ENCODE measurements around the gene NPAS4.
"Not testable (repeated sequence)": the region's sequence is repeated elsewhere in the genome, so short reads cannot be mapped to it uniquely, and the experiment has no call there.

Gene NPAS4

GRCh38 chr11:66418168-66418985, 2.5 kb upstream of the NPAS4 start:
- peak; percentile 94 for DNase-seq

DNA sequence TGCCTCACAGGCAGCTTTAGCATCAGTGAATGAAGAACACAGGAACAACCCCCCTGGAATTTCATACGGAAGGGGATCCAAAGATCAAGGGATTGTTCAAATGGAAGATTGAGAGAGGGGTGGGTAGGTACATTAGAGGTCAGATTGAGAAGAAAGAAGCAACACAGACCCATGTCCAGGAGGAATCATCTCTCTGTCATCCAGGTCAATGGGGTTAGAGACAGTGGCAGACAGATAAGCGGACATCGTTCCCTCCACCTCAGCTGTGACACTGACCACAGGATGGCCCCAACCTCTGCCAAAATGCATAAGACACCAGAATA, 1.9 kb upstream of the NPAS4 start:
- no peak for DNase-seq

DNA sequence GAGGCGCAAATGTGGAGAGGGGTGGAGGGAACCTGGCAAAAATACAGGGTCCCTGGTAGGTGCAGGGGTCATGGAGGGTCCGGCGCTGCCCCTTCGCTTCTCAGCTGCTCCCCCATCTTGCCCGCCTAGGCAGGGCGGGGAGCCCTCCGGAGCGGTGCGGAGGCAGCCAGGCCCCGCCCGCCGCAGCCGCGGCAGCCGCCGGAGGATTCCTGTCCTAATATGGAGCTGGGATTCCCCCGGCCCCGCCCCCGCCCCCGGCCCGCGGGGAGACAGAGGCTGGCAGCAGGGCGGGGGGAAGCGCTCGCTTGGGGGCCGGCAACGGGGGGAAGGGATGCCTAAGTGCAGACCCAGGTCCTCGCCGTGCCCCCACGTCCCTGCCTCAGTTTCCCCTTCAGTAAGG, 1.0 kb upstream of the NPAS4 start:
- no peak for DNase-seq

GRCh38 chr11:66421492-66422205, 814 bp downstream of the NPAS4 start:
- DNase-seq: peak; percentile 79

DNA sequence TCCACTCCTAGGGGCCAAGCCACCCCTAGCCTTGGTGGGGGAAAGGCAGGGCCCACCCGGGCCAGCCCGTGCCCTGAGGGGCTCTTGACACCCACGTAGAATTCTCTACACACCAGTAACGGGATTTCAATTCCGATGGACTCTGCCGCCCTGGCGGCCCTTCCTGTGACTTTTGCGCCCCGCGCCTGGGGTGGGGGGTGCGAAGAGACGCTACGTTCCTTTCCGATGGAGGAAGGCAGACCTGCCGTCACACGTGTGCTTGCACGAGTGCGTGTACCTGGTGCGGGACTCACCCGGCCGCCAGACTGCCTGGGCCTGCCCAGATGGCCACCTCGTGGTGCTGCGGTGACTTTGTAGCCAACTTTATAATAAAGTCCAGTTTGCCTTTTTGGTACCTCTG, 5.5 kb downstream of the NPAS4 start:
- no peak for DNase-seq

DNA sequence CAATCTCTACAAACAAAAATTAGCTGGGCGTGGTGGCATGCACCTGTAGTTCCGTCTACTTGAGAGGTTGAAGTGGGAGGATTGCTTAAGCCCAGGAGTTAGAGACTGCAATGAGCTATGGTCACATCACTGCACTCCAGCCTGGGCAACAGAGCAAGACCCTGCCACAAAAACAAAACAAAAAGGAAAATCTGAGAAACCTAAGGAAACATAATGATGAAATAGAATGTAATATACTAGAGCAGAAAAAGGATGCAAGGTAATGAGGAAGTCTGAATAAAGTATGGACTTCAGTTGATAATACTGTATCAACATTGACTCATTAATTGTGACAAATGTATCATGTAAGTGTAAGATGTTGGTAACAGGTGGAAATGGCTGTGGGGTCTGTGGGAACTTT, 8.1 kb downstream of the NPAS4 start:
- no peak for DNase-seq

DNA sequence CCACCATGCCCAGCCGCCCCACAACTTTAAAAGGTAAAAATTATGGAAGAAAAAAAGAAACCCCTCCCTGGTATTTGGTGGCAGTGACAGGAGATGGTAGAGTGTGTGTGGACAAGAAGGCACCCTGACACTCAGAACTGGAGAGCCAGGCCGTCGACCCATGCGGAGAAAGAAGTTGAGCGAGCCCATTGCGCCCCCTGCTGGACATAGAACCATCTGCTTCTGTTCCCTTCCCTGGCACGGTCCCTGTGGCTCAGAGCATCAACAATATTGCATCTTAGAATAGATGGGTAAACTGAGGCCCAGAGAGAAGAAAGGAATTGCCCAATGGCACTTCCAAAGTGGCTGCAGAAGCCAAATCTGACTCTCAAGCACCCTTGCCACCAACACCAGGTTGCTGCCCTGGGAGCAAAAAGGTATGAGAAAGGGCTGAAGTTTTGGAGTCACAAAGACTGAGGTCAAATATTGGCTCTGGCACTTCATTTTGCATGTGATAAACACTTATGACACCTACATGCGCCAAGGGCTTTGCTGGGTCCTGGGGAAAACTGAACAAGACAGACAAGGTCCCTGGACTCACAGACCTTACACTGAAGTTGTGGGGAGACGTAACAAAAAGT, 9.3 kb downstream of the NPAS4 start:
- peak; percentile 68 for DNase-seq

- not testable (repeated sequence) for DNase-seq
These were observed 10.5 kb downstream of the NPAS4 start for GRCh38 chr11:66431287-66431686.

DNA sequence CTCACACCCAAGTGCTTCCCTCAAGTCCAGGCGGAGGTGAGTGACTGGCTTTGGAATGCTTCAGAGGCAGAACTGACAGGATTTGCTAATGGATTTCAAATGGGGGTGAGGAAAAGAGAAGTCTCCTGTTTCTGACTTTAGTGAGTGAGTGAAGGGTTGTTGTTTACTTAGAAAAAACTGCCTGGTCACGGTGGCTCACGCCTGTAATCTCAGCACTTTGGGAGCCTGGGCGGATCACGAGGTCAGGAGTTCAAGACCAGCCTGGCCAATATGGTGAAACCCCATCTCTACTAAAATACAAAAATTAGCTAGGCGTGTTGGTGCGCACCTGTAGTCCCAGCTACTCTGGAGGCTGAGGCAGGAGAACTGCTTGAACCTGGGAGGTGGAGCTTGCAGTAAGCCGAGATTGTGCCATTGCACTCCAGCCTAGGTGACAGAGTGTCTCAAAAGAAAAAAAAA, 11.1 kb downstream of the NPAS4 start:
- not testable (repeated sequence) for DNase-seq

DNA sequence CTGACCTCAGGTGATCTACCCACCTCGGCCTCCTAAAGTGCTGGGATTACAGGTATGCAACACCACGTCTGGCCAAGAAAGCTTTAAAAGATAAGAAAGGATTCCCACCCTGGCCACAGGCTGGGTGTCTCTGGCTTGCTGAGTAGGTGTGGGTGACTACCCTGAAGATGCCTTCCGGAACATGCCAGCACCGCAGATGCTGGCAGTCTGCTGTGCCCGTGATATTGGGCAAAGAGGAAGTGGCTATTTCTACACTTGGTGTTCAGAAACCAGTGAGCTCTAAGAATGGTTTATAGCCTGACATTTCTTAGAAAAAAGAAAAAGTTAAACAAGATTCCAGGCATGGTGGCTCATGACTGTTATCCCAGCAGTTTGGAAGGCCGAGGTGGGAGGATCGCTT, 11.8 kb downstream of the NPAS4 start:
- no peak for DNase-seq

DNA sequence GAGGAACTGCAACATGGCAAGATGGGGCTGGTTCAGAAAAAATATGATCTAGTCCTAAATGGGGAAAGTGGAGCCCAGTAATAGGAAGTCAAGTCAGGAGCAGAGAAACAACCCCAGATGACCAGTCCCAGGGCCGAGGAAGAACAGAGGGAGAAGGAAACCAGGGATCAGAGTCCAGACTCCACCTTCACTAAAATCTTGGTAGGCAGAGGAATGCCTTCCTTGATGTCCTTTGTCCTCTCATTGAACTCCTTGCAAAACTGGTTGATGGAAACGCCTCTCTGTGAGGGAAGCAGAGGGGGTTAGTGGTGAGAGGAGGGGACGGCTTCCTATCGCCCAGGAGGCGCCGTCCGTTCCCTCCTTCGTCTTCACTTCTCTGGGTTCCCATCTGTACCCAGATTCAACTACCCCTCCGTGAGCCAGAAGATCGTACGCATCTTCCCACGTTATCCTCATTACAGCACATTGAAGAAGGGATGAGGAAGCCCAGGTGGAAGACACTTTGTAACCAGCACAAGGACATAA, 17.2 kb downstream of the NPAS4 start:
- peak; percentile 6 for DNase-seq

DNA sequence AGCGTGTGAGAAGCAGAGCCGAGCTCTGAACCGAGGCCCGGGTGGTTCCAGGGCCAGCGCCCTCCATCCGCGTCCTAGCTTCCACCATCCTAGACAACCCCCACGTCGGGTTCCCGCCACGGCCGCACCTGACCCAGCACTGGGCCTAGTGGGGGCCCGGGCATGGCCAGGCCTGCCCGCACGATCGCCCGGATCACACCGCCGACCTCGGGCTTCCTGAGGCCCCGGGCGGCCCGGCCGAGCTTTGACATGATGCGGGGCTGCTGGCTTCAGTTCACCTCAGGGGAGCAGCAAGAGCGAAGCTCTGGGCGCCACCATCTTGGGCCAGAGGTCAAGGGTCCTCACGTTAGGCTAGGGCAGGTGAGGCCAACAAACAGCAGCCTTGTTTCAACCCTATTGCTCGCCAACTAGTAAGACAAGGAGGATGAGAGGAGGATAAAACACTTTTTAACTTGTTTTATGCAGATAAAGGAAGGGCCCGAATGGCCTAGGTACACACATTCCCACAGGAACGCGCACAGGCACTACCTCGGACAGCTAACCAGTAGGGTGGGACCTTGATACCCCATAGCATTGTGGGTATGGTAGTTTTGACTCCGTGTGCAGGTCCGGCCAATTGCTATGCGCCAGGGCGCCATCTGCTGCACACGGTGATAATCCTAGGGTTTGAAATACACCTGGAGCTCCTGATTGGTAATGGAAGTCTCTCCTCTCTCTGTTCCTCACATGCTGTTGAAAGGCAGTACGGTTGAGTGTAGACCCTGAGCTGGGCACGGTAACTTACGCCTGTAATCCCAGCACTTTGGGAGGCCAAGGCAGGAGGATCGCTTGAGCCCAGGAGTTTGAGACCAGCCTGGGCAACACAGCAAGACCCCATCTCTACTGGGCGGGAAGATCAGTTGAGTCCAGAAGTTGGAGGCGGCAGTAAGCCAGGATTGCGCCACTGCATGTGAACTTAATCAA, 17.9 kb downstream of the NPAS4 start, which contains the start of gene MRPL11:
TSS of gene MRPL11 (minus strand) at position 345 of the 963 bp plus-strand sequence. CDS start at position 251, 94 bp downstream.
- peak; percentile 93 for DNase-seq

GRCh38 chr11:66440101-66440939, 19.5 kb downstream of the NPAS4 start:
- not testable (repeated sequence) for DNase-seq

GRCh38 chr11:66440940-66441282, 20.1 kb downstream of the NPAS4 start:
- DNase-seq: not testable (repeated sequence)

DNA sequence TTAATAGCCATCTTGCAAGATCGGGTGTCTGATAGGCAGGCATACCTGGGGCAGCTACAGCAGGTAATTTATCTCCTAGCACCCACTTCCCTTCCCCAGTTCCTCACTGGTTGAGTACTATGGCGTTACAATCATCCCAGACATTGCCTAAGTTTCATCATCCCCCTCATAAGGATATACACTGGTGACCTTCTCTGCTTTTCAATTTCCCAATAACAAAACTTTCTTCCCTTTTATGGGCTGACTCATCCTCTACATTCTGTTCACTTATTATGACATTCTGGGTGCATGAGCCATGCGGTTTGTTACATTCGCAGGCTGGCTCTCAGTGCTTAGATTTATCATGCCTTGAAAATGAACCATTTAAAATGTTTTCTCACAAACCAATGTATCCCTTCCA, 22.8 kb downstream of the NPAS4 start:
- DNase-seq: peak; percentile 95

GRCh38 chr11:66447012-66447411, 26.2 kb downstream of the NPAS4 start:
- no peak for DNase-seq

GRCh38 chr11:66448523-66448922, 27.7 kb downstream of the NPAS4 start:
- DNase-seq: no peak

DNA sequence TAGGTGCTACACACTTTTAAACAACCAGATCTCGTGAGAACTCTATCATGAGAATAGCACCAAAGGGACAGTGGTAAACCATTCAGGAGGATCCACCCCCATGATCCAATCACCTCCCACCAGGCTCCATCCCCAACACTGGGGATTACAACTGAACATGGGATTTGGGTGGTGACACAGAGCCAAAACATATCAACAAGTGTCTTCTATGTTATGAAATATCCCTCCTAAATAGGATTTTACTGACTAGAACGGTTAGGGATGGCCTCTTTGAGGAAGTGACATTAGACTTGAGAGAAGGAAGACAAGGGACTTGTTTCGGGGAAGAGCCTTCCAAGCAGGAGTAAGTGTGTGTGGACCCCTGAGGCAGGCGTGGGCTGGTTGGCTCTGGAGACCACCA, 29.7 kb downstream of the NPAS4 start:
- DNase-seq: no peak

- DNase-seq: no peak
These were observed 30.8 kb downstream of the NPAS4 start for GRCh38 chr11:66451663-66452062.

DNA sequence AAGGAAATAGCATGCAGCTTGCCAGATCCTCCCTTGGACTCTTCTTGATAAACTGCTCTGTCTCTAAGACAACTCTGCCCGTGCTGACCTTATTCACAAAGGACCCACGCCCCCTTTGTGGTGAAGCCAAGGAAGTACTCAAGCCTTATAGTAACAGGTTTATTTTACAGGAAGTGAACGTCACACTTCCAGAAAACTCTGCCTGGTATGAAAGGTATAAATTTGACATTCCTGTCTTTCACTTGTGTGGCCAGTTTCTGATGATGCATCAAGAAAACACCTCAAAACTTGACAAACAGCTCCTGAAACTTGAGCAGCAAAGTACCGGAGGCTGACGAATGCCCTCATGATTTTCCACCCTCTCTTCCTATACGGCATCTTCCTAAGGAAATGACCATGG, 33.4 kb downstream of the NPAS4 start:
- DNase-seq: no peak

- no peak for DNase-seq
These were observed 34.0 kb downstream of the NPAS4 start for GRCh38 chr11:66454828-66455227.

All from EL (cell line).